AG10803 (cell line): Measurements from ENCODE around the gene HNRNPM.
A peak's percentile ranks its signal among the peaks of the same experiment; 100 is the strongest.

Experiments used
- DNase-seq: peaks from one replicate; pipeline ENCODE4 v3.0.0; 2010; ENCODE audit warnings: low read depth
- H3K4me3 ChIP-seq: 2 replicates; pipeline ENCODE4 v1.5.1; 2011; ENCODE audit warnings: mild to moderate bottlenecking, low read length, control low read depth
- CTCF ChIP-seq: conservative IDR thresholded peaks from 2 replicates; pipeline ENCODE4 v1.5.1; 2011; ENCODE audit warnings: mild to moderate bottlenecking, low read length, control low read depth, inconsistent platforms

HNRNPM gene

DNA sequence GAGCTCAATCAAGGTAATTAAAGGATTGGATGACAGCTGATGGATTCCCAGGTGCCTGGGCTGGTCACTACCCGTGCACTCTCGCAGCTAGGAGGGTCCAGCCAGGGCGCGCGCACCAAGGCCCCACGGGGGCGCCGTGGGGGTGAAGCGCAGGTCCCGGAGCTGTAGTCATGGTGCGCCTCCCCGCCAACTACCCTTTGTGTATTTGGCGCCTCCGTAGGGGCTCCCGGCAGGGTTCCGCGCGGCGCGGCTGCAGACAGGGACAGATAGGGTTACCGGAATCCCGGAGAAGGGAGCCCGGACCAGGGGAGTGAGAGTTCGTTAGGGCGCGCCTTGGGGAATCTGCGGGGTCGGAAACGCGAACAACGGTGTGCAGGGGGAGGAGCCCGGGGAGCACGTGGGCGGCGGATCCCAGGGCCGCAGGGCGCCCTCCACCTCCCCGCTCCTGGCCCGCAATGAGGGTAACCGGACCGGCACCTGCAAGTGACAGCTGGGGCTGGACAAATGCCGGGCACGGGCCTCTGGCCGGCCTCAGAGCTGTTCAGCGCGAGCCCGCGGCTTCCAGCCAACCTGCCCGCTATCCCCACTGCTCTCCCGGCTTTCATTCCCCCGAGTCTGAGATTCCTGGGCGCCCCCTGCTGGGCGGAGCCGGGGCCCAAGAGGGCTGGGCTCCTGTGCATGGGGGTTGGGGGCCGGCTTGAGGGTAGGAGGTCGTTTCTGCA lies 61.1 kb downstream of the HNRNPM start:
- peak; percentile 55 for DNase-seq
- peak; percentile 73 for TF ChIP-seq CTCF
- peak overlapping the region; percentile 62 for H3K4me3 ChIP-seq

DNA sequence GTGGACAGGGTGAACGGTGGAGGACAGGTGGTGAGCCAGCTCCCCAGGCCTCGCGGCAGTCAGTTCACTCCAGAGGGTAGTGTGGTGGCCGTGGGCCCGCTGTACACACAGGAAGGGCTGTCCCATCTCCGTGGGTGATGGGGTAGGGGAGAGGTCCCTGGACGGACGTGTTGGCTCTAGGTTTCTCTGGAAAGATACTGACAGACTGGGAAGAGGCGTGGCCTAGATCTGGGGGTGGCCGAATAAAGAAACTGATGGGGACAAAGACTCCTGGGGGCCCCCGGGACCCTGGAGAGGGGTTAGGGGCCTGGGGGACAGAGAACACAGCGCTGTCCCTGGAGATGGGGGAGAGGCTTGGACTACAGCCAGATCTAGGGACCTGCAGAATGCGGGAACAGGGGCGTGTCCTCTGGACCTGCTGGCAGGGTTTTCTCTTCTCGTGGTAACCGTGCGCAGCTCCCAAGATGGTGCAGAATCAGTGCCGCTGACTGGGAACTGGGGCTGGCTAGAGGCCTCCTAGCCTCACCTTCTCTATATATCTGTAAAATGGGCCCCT lies 61.7 kb downstream of the HNRNPM start:
- no peak for TF ChIP-seq CTCF
- DNase-seq: no peak
- H3K4me3 ChIP-seq: peak overlapping the region; percentile 62

- no peak for DNase-seq
- TF ChIP-seq CTCF: no peak
- H3K4me3 ChIP-seq: no peak overlapping the region
Measured at GRCh38 chr19:8510589-8511115, 65.9 kb downstream of the HNRNPM start.

GRCh38 chr19:8511573-8512101 lies 66.9 kb downstream of the HNRNPM start:
- TF ChIP-seq CTCF: no peak
- no peak for DNase-seq

GRCh38 chr19:8512115-8512967 lies 67.6 kb downstream of the HNRNPM start:
- TF ChIP-seq CTCF: no peak
- DNase-seq: no peak
- no peak overlapping the region for H3K4me3 ChIP-seq

More at GRCh38 chr19:8511573-8512101, 66.9 kb downstream of the HNRNPM start:
- no peak overlapping the region for H3K4me3 ChIP-seq

DNA sequence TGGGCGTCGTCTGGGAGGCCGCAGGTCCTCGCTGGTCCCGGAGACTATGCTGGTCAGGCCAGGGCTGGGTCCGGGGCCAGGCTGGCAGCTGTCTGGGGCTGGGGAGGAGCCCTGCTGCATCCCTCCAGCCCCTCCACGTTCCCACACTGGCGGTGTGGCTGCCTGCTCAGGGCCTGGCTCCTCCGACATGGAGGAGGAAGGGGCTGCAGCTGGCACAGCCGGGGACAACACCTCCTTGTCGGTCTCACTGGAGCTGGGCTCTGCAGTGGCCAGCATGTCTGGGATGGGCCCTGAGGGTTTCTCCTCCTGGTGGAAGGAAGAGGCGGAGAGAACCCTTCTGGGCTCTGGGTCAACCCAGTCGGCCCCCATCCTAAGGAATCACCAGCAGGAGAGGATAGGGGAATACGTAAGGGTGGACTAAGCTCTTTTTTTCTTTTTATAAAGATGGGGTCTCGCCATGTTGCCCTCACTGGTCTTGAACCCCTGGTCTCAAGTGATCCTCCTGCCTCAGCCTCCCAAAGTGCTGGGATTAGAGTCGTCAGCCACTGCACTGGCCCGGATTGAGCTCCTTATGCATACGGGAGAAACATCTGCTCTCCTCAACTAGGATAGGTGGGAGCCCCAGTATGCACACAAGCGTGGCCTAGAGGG lies 68.4 kb downstream of the HNRNPM start:
- peak overlapping the region; percentile 68 for H3K4me3 ChIP-seq
- DNase-seq: no peak

More for the DNA sequence above, 68.4 kb downstream of the HNRNPM start:
- TF ChIP-seq CTCF: 0 out of 2 replicates have a peak, but pooled peaks have one; percentile 8
